Fibroblast of peridontal ligament (primary cell): ENCODE results near the gene ZNF408.
"Not testable (repeated sequence)": the region's sequence is repeated elsewhere in the genome, so short reads cannot be mapped to it uniquely, and the experiment has no call there.

Experiments used
- DNase-seq: peaks from one replicate; pipeline ENCODE4 v3.0.0-alpha.2; 2010; ENCODE audit errors: extremely low read depth

The ZNF408 gene

DNA sequence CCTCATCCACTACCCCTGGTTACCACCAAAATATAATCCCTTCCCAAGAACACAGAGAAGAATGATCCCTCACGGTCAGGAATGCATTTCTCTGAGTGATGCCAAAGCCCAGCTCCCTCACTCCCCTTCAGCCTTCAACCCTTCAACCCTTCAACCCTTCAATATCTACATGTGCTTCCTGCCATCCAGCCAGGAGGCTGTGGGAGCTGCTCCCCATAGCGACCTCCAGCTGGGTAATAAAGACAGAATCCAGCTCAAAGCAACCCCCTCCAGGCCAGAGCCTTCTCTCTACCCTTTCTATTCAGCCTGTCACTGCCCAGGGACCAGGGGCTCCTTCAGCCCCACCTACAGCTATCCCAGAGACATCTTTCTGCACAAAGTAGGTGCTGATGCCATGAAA, 3.1 kb upstream of the ZNF408 start:
- no peak for DNase-seq

DNA sequence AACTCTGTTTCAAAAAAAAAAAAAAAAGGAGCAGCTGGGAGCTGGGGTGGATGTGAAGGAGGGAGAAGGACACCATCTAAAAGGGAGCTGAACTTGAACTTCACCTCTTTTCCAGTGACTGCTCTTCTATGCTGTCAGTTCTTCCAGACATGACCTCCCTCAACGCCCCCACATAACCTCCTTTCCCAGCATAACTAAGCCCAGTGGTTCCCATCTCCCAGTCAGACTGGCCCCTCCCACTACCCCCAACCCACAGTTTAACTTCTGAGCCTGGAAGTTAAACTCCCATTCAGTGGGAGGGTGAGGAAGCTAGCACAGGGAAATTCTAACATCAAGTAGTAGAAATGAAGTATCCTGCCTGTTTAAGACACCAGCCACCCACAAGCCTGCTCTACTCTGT, 2.2 kb upstream of the ZNF408 start:
- no peak for DNase-seq

GRCh38 chr11:46701078-46701654, 335 bp downstream of the ZNF408 start:
- DNase-seq, result no peak

DNA sequence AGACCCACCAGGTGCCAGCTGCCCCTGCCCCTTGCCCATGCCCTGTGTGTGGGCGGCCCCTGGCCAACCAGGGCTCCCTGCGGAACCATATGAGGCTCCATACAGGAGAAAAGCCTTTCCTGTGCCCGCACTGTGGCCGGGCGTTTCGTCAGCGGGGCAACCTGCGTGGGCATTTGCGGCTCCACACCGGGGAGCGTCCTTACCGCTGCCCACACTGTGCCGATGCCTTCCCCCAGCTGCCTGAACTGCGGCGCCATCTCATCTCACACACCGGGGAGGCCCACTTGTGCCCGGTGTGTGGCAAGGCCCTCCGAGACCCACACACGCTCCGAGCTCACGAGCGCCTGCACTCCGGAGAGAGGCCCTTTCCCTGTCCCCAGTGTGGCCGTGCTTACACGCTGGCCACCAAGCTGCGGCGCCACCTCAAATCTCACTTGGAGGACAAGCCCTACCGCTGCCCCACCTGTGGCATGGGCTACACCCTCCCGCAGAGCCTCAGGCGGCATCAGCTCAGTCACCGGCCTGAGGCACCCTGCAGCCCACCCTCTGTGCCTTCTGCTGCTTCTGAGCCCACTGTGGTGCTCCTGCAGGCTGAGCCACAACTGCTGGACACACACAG, 4.3 kb downstream of the ZNF408 start:
- no peak for DNase-seq

- no peak for DNase-seq
Measured at GRCh38 chr11:46706886-46707285, 6.1 kb downstream of the ZNF408 start.

DNA sequence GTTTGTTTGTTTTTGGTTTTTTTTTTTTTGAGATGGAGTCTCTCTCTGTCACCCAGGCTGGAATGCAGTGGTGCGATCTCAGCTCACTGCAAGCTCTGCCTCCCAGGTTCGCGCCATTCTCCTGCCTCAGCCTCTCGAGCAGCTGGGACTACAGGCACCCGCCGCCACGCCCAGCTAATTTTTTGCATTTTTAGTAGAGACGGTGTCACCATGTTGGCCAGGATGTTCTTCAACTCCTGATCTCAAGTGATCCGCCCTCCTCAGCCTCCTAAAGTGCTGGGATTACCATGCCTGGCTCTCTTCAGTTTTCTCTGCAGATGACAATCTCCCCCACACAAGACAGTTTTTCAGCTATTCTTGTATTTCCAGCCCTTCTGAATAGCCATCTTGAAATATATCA, 8.5 kb downstream of the ZNF408 start:
- not testable (repeated sequence) for DNase-seq

- peak; percentile 98 for DNase-seq
Measured at GRCh38 chr11:46710821-46711269, 10.0 kb downstream of the ZNF408 start.

GRCh38 chr11:46711303-46711702, 10.5 kb downstream of the ZNF408 start:
- peak; percentile 53 for DNase-seq

DNA sequence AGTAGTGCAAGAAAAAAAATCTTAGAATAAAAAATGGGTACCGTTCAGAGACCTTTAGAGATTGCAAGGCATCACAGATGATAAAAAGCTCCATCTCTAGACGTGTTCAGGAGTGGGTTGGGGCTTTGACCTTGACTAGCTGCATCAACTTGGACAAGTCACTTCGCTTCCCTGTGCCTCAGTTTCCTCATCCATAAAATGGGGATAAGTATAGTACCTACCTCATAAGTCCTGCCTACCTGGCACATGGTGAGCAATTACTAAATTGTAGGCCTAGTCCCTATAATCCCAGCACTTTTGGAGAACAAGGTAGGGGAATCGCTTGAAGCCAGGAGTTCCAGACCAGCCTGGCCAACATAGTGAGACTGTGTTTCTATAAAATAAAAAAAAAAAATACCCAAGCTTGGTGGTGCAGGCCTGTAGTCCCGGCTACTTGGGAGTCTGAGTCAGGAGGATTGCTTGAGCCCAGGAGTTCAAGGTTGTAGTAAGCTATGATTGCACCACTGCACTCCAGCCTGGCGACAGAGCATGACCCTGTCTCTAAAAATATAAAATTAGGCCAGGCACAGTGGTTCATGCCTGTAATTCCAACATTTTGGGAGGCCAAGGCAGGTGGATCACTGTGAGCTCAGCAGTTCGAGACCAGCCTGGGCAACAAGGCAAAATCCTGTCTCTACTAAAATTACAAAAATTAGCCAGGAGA, 12.2 kb downstream of the ZNF408 start:
- no peak for DNase-seq

DNA sequence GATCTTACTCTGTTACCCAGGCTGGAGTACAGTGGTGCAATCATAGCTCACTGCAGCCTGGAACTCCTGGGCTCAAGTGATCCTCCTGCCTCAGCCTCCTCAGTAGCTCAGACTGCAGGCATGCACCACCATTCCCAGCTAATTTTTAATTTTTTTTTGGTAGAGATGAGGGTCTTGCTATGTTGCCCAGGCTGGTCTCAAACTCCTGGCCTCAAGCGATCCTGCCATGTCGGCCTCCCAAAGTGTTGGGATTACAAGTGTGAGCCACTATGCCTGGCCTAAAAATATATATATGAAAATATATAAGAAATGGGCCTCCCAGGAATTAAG, 17.0 kb downstream of the ZNF408 start:
- not testable (repeated sequence) for DNase-seq

DNA sequence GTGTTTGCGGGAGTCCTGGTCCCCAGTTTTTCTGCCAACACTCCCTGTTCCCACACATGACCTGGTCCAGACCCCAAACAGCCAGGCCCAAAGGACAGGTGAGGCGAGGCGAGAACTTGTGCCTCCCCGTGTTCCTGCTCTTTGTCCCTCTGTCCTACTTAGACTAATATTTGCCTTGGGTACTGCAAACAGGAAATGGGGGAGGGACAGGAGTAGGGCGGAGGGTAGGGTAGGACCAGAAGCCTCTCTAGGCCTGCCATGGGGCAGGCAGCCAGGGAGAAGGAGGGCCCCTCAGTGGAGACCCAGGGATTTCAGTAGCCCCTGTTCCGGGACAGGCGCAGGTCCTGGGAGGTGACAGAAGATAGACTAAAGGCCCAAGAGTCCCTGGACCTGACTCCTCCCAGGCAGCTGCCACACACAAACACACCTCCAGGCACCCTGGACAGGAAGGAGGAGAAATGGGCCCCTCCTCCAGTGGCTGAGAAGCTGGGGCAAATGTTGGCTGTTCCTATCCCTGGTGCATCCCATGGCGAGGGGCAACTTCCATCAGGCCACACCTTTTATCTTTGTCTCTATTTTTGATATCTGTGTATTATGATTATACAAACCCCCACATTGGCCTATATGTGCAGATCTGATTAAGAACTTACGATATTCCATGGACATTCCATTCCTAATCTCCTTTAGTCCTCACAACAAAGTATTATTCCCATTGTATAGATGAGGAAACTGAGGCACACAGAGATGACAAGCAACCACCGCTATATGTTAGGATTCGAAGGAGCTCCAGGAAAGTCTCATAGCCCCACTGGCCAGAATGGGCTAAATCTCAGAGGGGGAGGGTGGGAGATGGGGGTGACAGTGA, 17.6 kb downstream of the ZNF408 start:
- no peak for DNase-seq

GRCh38 chr11:46719048-46719542, 18.3 kb downstream of the ZNF408 start, which contains the start of gene F2:
Gene F2, plus strand, starts transcription at chr11:46719213. Its CDS starts 23 bp downstream, at chr11:46719236.
- no peak for DNase-seq

- no peak for DNase-seq
Measured at GRCh38 chr11:46719543-46720218, 18.9 kb downstream of the ZNF408 start.

- DNase-seq, result no peak
Measured at GRCh38 chr11:46721286-46721685, 20.5 kb downstream of the ZNF408 start.

DNA sequence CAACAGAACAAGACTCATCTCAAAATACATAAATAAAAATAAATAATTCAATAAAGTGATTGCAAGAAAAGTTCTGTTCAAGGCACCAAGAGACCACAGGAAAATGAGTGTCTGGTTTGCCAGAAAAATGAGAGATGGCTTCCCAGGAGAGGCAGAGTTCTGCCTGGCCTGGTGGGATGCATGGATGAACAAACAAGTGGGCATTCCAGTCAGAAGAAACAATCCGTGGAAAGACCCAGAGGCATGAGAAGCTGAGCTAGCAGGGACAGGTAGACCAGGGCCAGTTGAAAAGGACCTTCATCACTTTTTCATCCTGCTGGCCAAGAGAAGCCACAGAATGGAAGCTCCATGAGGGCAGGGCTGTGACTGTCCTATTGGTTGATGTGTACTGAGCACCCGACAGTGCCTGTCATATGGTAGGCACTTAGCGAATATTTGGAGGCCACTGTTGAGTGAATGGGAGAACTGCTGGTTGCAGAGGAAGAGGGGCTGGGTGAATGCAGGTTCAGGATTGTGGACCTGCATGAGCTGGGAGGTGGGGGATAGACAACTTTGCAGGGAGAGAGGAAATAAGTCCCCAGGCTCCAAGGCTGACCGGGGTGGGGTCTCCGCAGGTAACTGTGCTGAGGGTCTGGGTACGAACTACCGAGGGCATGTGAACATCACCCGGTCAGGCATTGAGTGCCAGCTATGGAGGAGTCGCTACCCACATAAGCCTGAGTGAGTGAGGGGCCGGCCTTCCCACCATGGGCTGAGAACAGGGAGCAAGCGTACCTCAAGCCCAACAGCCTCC, 21.9 kb downstream of the ZNF408 start:
- no peak for DNase-seq

- DNase-seq, result no peak
Measured at GRCh38 chr11:46723359-46723680, 22.5 kb downstream of the ZNF408 start.

GRCh38 chr11:46724088-46724487, 23.3 kb downstream of the ZNF408 start:
- no peak for DNase-seq

DNA sequence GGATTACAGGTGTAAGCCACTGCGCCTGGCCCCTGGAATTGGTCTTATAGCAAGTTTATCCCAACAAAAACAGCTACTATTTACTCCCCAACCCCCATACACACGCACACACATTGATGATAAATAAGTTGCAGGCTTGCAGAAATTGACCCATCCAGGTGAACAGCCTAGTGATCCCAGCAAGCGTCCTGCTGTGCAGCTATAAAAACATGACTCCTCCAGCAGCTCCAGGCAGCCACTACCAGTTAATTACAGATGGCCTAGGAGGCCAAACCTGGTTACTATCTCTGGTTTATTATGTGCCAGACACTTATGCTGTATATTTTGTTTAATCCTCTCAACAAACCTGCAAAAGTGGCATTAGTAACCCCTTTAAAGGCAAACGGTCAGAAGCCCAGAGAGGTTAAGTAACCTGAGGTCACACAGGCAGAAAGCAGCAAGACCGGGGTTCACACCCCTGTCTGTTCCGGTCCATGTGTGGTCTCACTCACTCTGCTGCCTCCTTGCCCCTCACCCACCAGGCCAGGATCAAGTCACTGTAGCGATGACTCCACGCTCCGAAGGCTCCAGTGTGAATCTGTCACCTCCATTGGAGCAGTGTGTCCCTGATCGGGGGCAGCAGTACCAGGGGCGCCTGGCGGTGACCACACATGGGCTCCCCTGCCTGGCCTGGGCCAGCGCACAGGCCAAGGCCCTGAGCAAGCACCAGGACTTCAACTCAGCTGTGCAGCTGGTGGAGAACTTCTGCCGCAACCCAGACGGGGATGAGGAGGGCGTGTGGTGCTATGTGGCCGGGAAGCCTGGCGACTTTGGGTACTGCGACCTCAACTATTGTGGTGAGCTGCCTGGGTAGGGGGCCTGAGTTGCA, 24.7 kb downstream of the ZNF408 start:
- no peak for DNase-seq

GRCh38 chr11:46726206-46726862, 25.5 kb downstream of the ZNF408 start:
- DNase-seq, result no peak
